ENCODE results near the gene CLPTM1L. TPM values are rescaled to one million over a fixed set of nuclear protein-coding genes. Genes with fewer than 3 reads are reported as not detected.

The CLPTM1L gene
- total RNA-seq, 4 donors from 2014 or later: 62.6 to 132 (median 93.5) TPM

GRCh38 chr5:1300581-1301083 is 44.3 kb downstream of the CLPTM1L start:
- TF ChIP-seq EP300 (IDR thresholded peaks at IDR 0.05) (no peak), POLR2AphosphoS5 (IDR thresholded peaks at IDR 0.05) (no peak), POLR2A (IDR thresholded peaks at IDR 0.05) (no peak), CTCF (IDR thresholded peaks at IDR 0.05) (no peak)
- peak; percentile 45 to 56 for DNase-seq (ENCODE audit: low spot score in 2 of 2)
- Histone ChIP-seq H3K27me3 (peaks cover 13% of the 10 kb centered on the region), H3K36me3 (no peaks in the 10 kb centered on the region), H3K4me3 (no peak overlapping the region), H3K4me1 (no peaks in the 10 kb centered on the region), H3K9me3 (no peaks in the 10 kb centered on the region), H3K27ac (no peak overlapping the region)
- WGBS: 87% methylated on average over 20 of the region's 20 CpGs

- 89% methylated on average over 11 of the region's 17 CpGs for WGBS
- DNase-seq (ENCODE audit: low spot score in 2 of 2): peak; percentile 54 to 74
- Histone ChIP-seq H3K9me3 (no peaks in the 10 kb centered on the region), H3K4me3 (no peak overlapping the region), H3K4me1 (peaks cover 5% of the 10 kb centered on the region), H3K27ac (no peak overlapping the region), H3K36me3 (no peaks in the 10 kb centered on the region), H3K27me3 (peaks cover 19% of the 10 kb centered on the region)
- TF ChIP-seq POLR2A (IDR thresholded peaks at IDR 0.05) (no peak), EP300 (IDR thresholded peaks at IDR 0.05) (no peak)
Observed at GRCh38 chr5:1299961-1300360, 44.9 kb downstream of the CLPTM1L start.

- Histone ChIP-seq H3K9me3 (no peaks in the 10 kb centered on the region), H3K27ac (no peak overlapping the region), H3K27me3 (peaks cover 24% of the 10 kb centered on the region), H3K4me3 (no peak overlapping the region), H3K36me3 (no peaks in the 10 kb centered on the region), H3K4me1 (peaks cover 10% of the 10 kb centered on the region)
- TF ChIP-seq POLR2A (IDR thresholded peaks at IDR 0.05) (no peak), POLR2AphosphoS5 (IDR thresholded peaks at IDR 0.05) (no peak)
- DNase-seq (ENCODE audit: low spot score in 2 of 2): peak; percentile 52 to 77
- 92% methylated on average over 8 of the region's 9 CpGs for WGBS
Observed at GRCh38 chr5:1299511-1299850, 45.4 kb downstream of the CLPTM1L start.

- no peaks in the 10 kb centered on the region for H3K36me3 ChIP-seq
- no peaks in the 10 kb centered on the region for H3K9me3 ChIP-seq
- H3K4me3 ChIP-seq: no peak overlapping the region
- no peak overlapping the region for H3K27ac ChIP-seq
- TF ChIP-seq POLR2A (IDR thresholded peaks at IDR 0.05) (no peak), POLR2AphosphoS5 (IDR thresholded peaks at IDR 0.05) (no peak), EP300 (IDR thresholded peaks at IDR 0.05) (no peak), CTCF (IDR thresholded peaks at IDR 0.05) (no peak)
- DNase-seq (ENCODE audit: low spot score in 2 of 2): peak; percentile 34 to 69
- H3K27me3 ChIP-seq: peaks cover 30% of the 10 kb centered on the region
- WGBS: 81% methylated on average over 33 of the region's 33 CpGs
- peaks cover 15% of the 10 kb centered on the region for H3K4me1 ChIP-seq
Observed at GRCh38 chr5:1298723-1299510, 46.0 kb downstream of the CLPTM1L start.

- 82% methylated on average over 19 of the region's 19 CpGs for WGBS
- Histone ChIP-seq H3K27me3 (peaks cover 38% of the 10 kb centered on the region), H3K9me3 (no peaks in the 10 kb centered on the region)
Observed at GRCh38 chr5:1298067-1298551, 46.8 kb downstream of the CLPTM1L start.

More at GRCh38 chr5:1298067-1298551, 46.8 kb downstream of the CLPTM1L start:
- TF ChIP-seq CTCF (IDR thresholded peaks at IDR 0.05) (no peak), POLR2AphosphoS5 (IDR thresholded peaks at IDR 0.05) (no peak), POLR2A (IDR thresholded peaks at IDR 0.05) (no peak), EP300 (IDR thresholded peaks at IDR 0.05) (no peak)
- Histone ChIP-seq H3K27ac (no peak overlapping the region), H3K4me1 (peaks cover 17% of the 10 kb centered on the region), H3K4me3 (no peak overlapping the region), H3K36me3 (no peaks in the 10 kb centered on the region)
- peak; percentile 44 to 65 for DNase-seq (ENCODE audit: low spot score in 2 of 2)

All from suprapubic skin (tissue), 4 donors.